Glutamatergic neuron (in vitro differentiated cells): ENCODE data around the gene SRRM3. TPM values are rescaled to one million over a fixed set of nuclear protein-coding genes. Genes with fewer than 3 reads are reported as not detected.
A peak's percentile ranks its signal among the peaks of the same experiment; 100 is the strongest.
"Not testable (repeated sequence)": the region's sequence is repeated elsewhere in the genome, so short reads cannot be mapped to it uniquely, and the experiment has no call there.

Experiments used
- DNase-seq: peaks from one replicate; pipeline ENCODE4 v3.0.0; 2022
- H3K27ac Mint-ChIP-seq: one replicate; pipeline ENCODE4 v1.8.0; 2020; ENCODE audit warnings: mild to moderate bottlenecking, mixed read lengths, inconsistent platforms; ENCODE audit not compliant: unreplicated experiment
- H3K27me3 Mint-ChIP-seq: one replicate; pipeline ENCODE4 v1.8.0; 2020; ENCODE audit warnings: mild to moderate bottlenecking, moderate library complexity, mixed read lengths, inconsistent platforms; ENCODE audit not compliant: unreplicated experiment
- H3K36me3 Mint-ChIP-seq: one replicate; pipeline ENCODE4 v1.8.0; 2020; ENCODE audit warnings: mild to moderate bottlenecking, mixed read lengths, inconsistent platforms; ENCODE audit not compliant: unreplicated experiment
- H3K4me1 Mint-ChIP-seq: one replicate; pipeline ENCODE4 v1.8.0; 2020; ENCODE audit warnings: mild to moderate bottlenecking, low read depth, mixed read lengths, inconsistent platforms; ENCODE audit not compliant: unreplicated experiment
- H3K4me3 Mint-ChIP-seq: one replicate; pipeline ENCODE4 v1.8.0; 2020; ENCODE audit warnings: mild to moderate bottlenecking, mixed read lengths, inconsistent platforms; ENCODE audit not compliant: unreplicated experiment
- H3K9me3 Mint-ChIP-seq: one replicate; pipeline ENCODE4 v1.8.0; 2020; ENCODE audit warnings: mild to moderate bottlenecking, moderate library complexity, mixed read lengths, inconsistent platforms; ENCODE audit not compliant: unreplicated experiment
- CTCF ChIP-seq: fragments of 200-600 bp; sonication (generic); IDR thresholded peaks from one replicate; pipeline ENCODE4 v1.5.0; 2021; ENCODE audit not compliant: partially characterized antibody, unreplicated experiment
- total RNA-seq: library from RNA; stranded (reverse); fragmentation: NEBNext Ultra II Directional; extraction: Animal tissue kit (Norgen Biotek cat#: 25700); gene quantifications from one replicate; pipeline ENCODE4 v1.2.1, GENCODE V29; 2021; ENCODE audit not compliant: unreplicated experiment

SRRM3 gene
- total RNA-seq, 1 donor from 2014 or later, result 154 TPM

- Mint-ChIP-seq H3K4me3 (no peak overlapping the region), H3K4me1 (peaks cover 36% of the 10 kb centered on the region), H3K9me3 (peaks cover 6% of the 10 kb centered on the region), H3K36me3 (peaks cover 5% of the 10 kb centered on the region), H3K27me3 (peaks cover 5% of the 10 kb centered on the region), H3K27ac (peak overlapping the region; percentile 31)
- TF ChIP-seq CTCF, result no peak
- DNase-seq, result no peak
These were observed 21.1 kb downstream of the SRRM3 start for GRCh38 chr7:76222839-76223238.

- H3K4me1 Mint-ChIP-seq, result peaks cover 30% of the 10 kb centered on the region
- H3K4me3 Mint-ChIP-seq, result no peak overlapping the region
- no peak overlapping the region for H3K27ac Mint-ChIP-seq
- peaks cover 5% of the 10 kb centered on the region for H3K36me3 Mint-ChIP-seq
- no peak for TF ChIP-seq CTCF
- peaks cover 5% of the 10 kb centered on the region for H3K27me3 Mint-ChIP-seq
- no peak for DNase-seq
- peaks cover 6% of the 10 kb centered on the region for H3K9me3 Mint-ChIP-seq
These were observed 21.7 kb downstream of the SRRM3 start for GRCh38 chr7:76223286-76223972.

GRCh38 chr7:76224695-76225094 is 23.0 kb downstream of the SRRM3 start:
- H3K9me3 Mint-ChIP-seq, result peaks cover 6% of the 10 kb centered on the region
- peaks cover 28% of the 10 kb centered on the region for H3K4me1 Mint-ChIP-seq
- no peak overlapping the region for H3K4me3 Mint-ChIP-seq
- H3K27ac Mint-ChIP-seq, result no peak overlapping the region
- TF ChIP-seq CTCF, result no peak
- peaks cover 3% of the 10 kb centered on the region for H3K27me3 Mint-ChIP-seq
- DNase-seq, result no peak
- peaks cover 5% of the 10 kb centered on the region for H3K36me3 Mint-ChIP-seq

GRCh38 chr7:76225379-76225778 is 23.7 kb downstream of the SRRM3 start:
- peaks cover 5% of the 10 kb centered on the region for H3K36me3 Mint-ChIP-seq
- peaks cover 21% of the 10 kb centered on the region for H3K4me1 Mint-ChIP-seq
- peaks cover 6% of the 10 kb centered on the region for H3K9me3 Mint-ChIP-seq
- TF ChIP-seq CTCF, result no peak
- H3K4me3 Mint-ChIP-seq, result no peak overlapping the region
- no peak for DNase-seq
- no peak overlapping the region for H3K27ac Mint-ChIP-seq
- H3K27me3 Mint-ChIP-seq, result peaks cover 2% of the 10 kb centered on the region

GRCh38 chr7:76225951-76226350 is 24.3 kb downstream of the SRRM3 start:
- H3K4me1 Mint-ChIP-seq, result peaks cover 21% of the 10 kb centered on the region
- H3K27ac Mint-ChIP-seq, result peak overlapping the region; percentile 19
- DNase-seq, result no peak
- H3K4me3 Mint-ChIP-seq, result peak overlapping the region; percentile 20
- no peak for TF ChIP-seq CTCF
- peaks cover 6% of the 10 kb centered on the region for H3K9me3 Mint-ChIP-seq
- peaks cover 5% of the 10 kb centered on the region for H3K36me3 Mint-ChIP-seq
- peaks cover 2% of the 10 kb centered on the region for H3K27me3 Mint-ChIP-seq

- H3K4me1 Mint-ChIP-seq, result peaks cover 22% of the 10 kb centered on the region
- H3K4me3 Mint-ChIP-seq, H3K27me3 Mint-ChIP-seq, DNase-seq, H3K9me3 Mint-ChIP-seq, H3K27ac Mint-ChIP-seq: not testable (repeated sequence)
- peaks cover 10% of the 10 kb centered on the region for H3K36me3 Mint-ChIP-seq
These were observed 25.3 kb downstream of the SRRM3 start for GRCh38 chr7:76226878-76227423.
